Colonic mucosa (tissue), 4 donors: ENCODE results near the gene COASY. TPM values are rescaled to one million over a fixed set of nuclear protein-coding genes. Genes with fewer than 3 reads are reported as not detected.

Source experiments
- DNase-seq: peaks from one replicate; pipeline ENCODE4 v3.0.0-alpha.2; 2020
- H3K27ac ChIP-seq: fragments of 200-600 bp; one replicate; pipeline ENCODE4 v1.8.0; 2021
- H3K27me3 ChIP-seq: fragments of 200-600 bp; one replicate; pipeline ENCODE4 v1.8.0; 2021
- H3K36me3 ChIP-seq: fragments of 200-600 bp; one replicate; pipeline ENCODE4 v1.8.0; 2021
- H3K4me1 ChIP-seq: fragments of 200-600 bp; one replicate; pipeline ENCODE4 v1.8.0; 2021; ENCODE audit warnings: mild to moderate bottlenecking
- H3K4me3 ChIP-seq: fragments of 200-600 bp; one replicate; pipeline ENCODE4 v1.8.0; 2021
- H3K9ac ChIP-seq, 2 donors: one replicate each; pipeline ENCODE4 v1.7.0; 2013; ENCODE audit warnings: control low read depth in 2 of 2, low read depth in 2 of 2, low read length in 2 of 2
- H3K9me3 ChIP-seq: fragments of 200-600 bp; one replicate; pipeline ENCODE4 v1.8.0; 2021
- intact Hi-C: fragments of 100-400 bp; cut with DNase I; formaldehyde crosslinking; loops from one replicate; pipeline ENCODE4 v1.14.1; 2022
- total RNA-seq, 2 donors: library from RNA; stranded (reverse); fragmentation: NEBNext Ultra II Directional in 1 of 2; extraction: Animal tissue kit (Norgen Biotek cat#: 25700) in 1 of 2; gene quantifications; one replicate each; pipeline ENCODE4 v1.2.1, GENCODE V29; 2021
- TF ChIP-seq, protein P1 (sequence below): fragments of 200-600 bp; IDR thresholded peaks from one replicate; pipeline ENCODE4 v1.8.0; 2022; ENCODE audit warnings: antibody characterized with exemption, mild to moderate bottlenecking
- donor health status: healthy.
- donor health status: DM: no; HTN: no; CAD: no.
- donor health status: DM: no; HTN: no; CAD: no.

The COASY gene
- total RNA-seq, 2 donors from 2014 or later: 94.2 to 176 TPM

DNA sequence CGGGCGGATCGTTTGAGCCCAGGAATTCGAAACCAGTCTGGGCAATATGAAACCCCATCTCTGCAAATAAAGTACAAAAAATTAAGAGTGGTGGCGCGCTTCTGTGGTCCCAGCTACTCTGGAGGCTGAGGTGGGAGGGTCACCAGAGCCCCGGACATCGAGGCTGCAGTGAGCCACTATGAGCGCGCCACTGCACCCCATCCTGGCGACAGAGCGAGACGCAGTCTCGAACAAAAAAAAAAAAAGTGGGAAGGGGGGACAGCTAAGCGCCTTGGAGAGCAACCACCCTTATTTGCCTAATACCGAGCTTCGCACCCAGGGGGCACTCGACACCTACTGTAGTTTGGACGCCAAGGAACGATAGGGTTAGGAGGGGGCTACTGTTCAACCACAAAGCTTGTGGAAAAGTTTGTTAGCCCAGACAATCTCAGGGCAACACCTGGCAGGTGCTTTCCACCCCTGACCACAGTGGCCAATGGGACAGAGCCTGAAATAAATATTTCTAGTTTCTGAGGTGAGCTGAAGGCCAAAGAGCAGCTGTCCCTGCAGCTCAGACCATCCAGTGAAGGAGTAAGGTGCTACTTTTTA is 16.4 kb downstream of the COASY start:
- H3K9ac ChIP-seq: peak overlapping the region; percentile 71 to 98
- DNase-seq: peak; percentile 88
- H3K4me3 ChIP-seq: peak overlapping the region; percentile 61
- intact Hi-C loops: no loop called here
- H3K36me3 ChIP-seq: peaks cover 19% of the 10 kb centered on the region
- no peaks in the 10 kb centered on the region for H3K27me3 ChIP-seq
- H3K27ac ChIP-seq: peak overlapping the region; percentile 90
- TF ChIP-seq, protein P1, sequence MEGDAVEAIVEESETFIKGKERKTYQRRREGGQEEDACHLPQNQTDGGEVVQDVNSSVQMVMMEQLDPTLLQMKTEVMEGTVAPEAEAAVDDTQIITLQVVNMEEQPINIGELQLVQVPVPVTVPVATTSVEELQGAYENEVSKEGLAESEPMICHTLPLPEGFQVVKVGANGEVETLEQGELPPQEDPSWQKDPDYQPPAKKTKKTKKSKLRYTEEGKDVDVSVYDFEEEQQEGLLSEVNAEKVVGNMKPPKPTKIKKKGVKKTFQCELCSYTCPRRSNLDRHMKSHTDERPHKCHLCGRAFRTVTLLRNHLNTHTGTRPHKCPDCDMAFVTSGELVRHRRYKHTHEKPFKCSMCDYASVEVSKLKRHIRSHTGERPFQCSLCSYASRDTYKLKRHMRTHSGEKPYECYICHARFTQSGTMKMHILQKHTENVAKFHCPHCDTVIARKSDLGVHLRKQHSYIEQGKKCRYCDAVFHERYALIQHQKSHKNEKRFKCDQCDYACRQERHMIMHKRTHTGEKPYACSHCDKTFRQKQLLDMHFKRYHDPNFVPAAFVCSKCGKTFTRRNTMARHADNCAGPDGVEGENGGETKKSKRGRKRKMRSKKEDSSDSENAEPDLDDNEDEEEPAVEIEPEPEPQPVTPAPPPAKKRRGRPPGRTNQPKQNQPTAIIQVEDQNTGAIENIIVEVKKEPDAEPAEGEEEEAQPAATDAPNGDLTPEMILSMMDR: peak; percentile 70
- H3K9me3 ChIP-seq: no peaks in the 10 kb centered on the region
- H3K4me1 ChIP-seq: peaks cover 4% of the 10 kb centered on the region

DNA sequence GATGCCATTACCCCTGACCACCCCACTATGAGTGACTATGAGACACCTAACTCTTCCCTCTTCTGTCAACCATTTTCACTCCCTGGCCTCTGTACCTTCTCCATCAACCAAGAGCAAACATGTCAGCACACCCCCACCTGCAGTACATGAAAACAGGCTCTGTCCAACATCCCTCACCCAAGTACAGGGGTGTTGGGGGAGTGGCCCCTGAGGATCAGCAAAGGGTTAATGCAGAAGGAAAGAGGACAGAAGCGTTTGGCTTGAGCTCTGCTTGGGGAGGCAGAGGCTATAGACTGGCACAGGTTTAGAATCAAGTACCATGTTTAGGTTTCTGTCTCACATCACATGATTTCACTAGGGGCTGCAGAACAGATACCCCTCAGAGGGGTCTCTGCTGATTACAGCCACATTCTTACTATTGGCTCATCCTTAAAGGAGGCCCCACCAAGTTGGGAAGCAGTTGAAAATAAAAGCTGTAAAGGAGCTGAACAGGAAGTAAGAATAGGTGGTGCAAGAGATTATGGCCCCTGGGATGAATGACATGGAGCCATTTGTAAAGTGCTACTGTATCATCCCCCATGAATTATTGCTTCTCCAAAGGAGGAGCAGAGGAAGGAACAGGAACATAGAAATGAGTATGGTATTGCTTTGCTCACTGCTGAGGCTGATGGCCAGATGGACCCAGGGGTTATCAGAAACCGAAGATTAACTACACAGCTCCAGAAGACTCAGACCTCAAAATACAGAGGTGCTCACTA is 18.0 kb downstream of the COASY start:
- H3K27ac ChIP-seq: no peak overlapping the region
- intact Hi-C loops: loop anchor here (10.0 kb wide), 1 partner anchor 105 kb away; the partner anchor contains the start of genes CCR10 and CNTNAP1
- H3K9ac ChIP-seq: no peak overlapping the region
- no peak for DNase-seq
- H3K4me3 ChIP-seq: no peak overlapping the region
- H3K9me3 ChIP-seq: no peaks in the 10 kb centered on the region
- H3K27me3 ChIP-seq: no peaks in the 10 kb centered on the region
- H3K36me3 ChIP-seq: peaks cover 23% of the 10 kb centered on the region
- TF ChIP-seq, protein P1: no peak
- H3K4me1 ChIP-seq: peaks cover 4% of the 10 kb centered on the region

DNA sequence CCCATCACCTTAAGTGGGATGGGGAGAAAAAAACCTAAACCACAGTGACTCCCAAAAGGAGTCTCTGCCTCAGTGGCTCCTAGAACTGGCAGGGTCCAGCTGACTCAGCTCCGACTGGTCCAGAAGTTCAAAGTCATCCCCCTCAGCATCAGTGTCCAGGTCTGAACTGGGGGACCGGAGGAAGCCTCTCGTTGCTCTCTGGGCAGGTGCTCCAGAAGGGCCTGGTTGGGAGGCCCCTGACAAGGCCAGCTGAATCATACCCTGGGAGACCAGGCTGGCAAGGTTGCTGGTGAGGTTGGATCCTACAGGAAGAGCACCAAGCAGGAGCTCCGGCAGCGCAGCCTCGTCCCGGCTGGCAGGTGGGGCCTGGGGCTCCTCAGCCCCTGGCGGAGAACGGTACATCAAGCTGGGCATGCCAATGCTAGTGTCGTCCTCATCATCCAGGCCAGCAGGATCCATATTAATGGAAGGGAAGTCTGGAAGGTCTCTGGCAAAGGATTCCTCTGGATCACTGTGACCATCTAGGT is 19.9 kb downstream of the COASY start:
- H3K4me3 ChIP-seq: no peak overlapping the region
- no peak overlapping the region for H3K9ac ChIP-seq
- TF ChIP-seq, protein P1: no peak
- intact Hi-C loops: loop anchor here (10.0 kb wide), 1 partner anchor 103 kb away; the partner anchor contains the start of genes CCR10 and CNTNAP1
- no peak for DNase-seq
- H3K4me1 ChIP-seq: peaks cover 4% of the 10 kb centered on the region
- no peaks in the 10 kb centered on the region for H3K9me3 ChIP-seq
- no peaks in the 10 kb centered on the region for H3K27me3 ChIP-seq
- no peak overlapping the region for H3K27ac ChIP-seq
- peaks cover 29% of the 10 kb centered on the region for H3K36me3 ChIP-seq

DNA sequence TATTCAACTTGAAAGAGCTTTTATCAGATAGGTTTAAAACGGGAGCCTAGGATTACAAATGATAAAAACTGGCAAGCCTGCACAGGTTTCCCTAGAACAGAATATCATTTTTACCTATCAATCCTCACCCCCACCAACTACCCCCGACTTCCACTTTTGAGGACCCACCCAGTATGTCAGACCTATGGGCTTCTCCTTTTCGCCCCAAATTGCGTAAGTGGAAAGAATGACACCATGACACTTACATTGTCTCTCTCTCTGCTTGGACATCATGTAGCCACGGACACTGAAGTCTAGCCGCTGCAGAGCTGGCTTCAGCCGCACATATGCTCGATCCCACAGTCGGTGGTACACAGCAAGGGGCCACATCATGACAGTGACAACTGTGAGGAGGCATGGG is 22.9 kb downstream of the COASY start:
- Histone ChIP-seq H3K27ac (no peak overlapping the region), H3K9ac (no peak overlapping the region), H3K27me3 (no peaks in the 10 kb centered on the region), H3K36me3 (peaks cover 29% of the 10 kb centered on the region), H3K4me1 (no peaks in the 10 kb centered on the region), H3K9me3 (no peaks in the 10 kb centered on the region), H3K4me3 (no peak overlapping the region)
- no peak for DNase-seq
- TF ChIP-seq, protein P1: no peak
- intact Hi-C loops: loop anchor here (10.0 kb wide), 1 partner anchor 100 kb away; the partner anchor contains the start of genes CCR10 and CNTNAP1

DNA sequence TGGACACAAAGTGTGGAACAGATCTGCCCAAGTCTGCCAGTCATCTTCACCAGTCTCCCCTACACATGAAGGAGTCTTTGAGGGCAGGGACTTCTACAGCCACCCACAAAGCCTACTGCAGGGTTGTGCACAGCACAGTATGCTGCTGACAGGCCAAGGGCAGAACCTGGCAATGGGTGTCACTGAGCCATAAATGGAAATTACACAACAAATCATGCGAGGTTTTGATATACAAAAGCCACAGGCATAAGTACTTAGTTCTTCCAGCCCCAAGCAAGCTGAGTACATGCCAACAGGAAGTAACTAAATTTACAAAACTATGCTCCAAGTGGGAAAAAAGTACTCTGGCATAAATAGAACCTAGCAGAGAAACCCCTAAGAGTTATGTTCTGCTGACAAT is 23.4 kb downstream of the COASY start:
- DNase-seq: no peak
- TF ChIP-seq, protein P1: no peak
- intact Hi-C loops: loop anchor here (10.0 kb wide), 1 partner anchor 99 kb away; the partner anchor contains the start of genes CCR10 and CNTNAP1

More for the DNA sequence above, 23.4 kb downstream of the COASY start:
- H3K9me3 ChIP-seq: no peaks in the 10 kb centered on the region
- H3K9ac ChIP-seq: no peak overlapping the region
- peaks cover 29% of the 10 kb centered on the region for H3K36me3 ChIP-seq
- no peak overlapping the region for H3K27ac ChIP-seq
- H3K4me3 ChIP-seq: no peak overlapping the region
- no peaks in the 10 kb centered on the region for H3K4me1 ChIP-seq
- no peaks in the 10 kb centered on the region for H3K27me3 ChIP-seq
